ENCODE data around the gene C8G. TPM values are rescaled to one million over a fixed set of nuclear protein-coding genes. Genes with fewer than 3 reads are reported as not detected.
A peak's percentile ranks its signal among the peaks of the same experiment; 100 is the strongest.

The C8G gene
- total and polyA plus RNA-seq, 9 of the 15 experiments (the other 6 are each of a cell fraction or from before 2014, with no cell fraction given): 0.35 to 5.9 (median 2.7) TPM; not detected in 2

DNA sequence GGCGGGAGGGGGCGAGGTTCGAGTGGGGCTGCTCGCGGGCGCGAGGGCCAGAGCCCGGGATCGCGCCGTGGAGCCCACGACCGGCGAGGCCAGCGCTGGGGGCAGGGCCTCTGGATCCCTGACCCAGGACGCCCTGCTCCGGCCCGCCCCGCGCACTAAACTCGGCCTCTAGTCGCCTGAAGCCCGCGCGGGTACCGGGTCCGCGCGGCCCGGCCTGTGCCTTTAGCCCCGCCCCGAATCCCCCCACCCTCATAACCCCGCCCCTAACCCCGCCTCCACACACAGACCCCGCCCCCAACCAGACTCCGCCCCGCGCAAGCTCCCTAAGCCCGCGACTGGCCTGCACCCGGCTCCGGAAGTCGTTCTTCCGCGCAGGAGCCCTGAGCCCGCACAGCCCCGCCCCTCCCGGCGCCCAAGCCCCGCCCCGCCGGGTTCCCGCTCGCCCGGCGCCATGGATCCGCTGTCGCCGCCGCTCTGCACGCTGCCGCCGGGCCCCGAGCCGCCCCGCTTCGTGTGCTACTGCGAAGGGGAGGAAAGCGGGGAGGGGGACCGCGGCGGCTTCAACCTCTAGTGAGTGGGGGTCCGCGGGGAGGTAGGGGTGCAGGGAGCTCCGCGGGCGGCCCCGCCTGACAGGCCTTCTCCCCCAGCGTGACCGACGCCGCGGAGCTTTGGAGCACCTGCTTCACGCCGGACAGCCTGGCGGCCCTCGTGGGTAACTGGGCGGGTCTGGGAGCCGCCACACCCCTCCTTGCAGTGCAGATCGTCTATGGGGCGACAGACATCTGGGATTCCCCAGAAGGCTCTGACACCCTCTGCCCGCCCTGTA is 47.2 kb downstream of the C8G start, which contains the start of gene PAXX (continued):
- TF ChIP-seq MEIS2 (IDR thresholded peaks at IDR 0.05; ENCODE audit: partially characterized antibody) (peak; percentile 1), POLR2H (tag; IDR thresholded peaks at IDR 0.05; ENCODE audit: low read depth) (peak; percentile 89), SMARCB1 (IDR thresholded peaks at IDR 0.05; ENCODE audit: insufficient read length, low read depth) (no peak), MTA2 (IDR thresholded peaks at IDR 0.05; ENCODE audit: low read depth) (no peak), CCNT2 (IDR thresholded peaks at IDR 0.05; ENCODE audit: borderline replicate concordance, extremely low read depth, insufficient read length, low read depth, low read length) (peak; percentile 41), HDGF (IDR thresholded peaks at IDR 0.05) (no peak), NR2F6 (CRISPR knock-in tag; IDR thresholded peaks at IDR 0.05) (no peak), MAFF (IDR thresholded peaks at IDR 0.05; ENCODE audit: low read length) (no peak), BCLAF1 (IDR thresholded peaks at IDR 0.05; ENCODE audit: borderline replicate concordance in 1 of 2, control insufficient read depth in 1 of 2, low read depth in 2 of 2, low read length in 1 of 2) (no peak)
- TF ChIP-seq, protein P1, sequence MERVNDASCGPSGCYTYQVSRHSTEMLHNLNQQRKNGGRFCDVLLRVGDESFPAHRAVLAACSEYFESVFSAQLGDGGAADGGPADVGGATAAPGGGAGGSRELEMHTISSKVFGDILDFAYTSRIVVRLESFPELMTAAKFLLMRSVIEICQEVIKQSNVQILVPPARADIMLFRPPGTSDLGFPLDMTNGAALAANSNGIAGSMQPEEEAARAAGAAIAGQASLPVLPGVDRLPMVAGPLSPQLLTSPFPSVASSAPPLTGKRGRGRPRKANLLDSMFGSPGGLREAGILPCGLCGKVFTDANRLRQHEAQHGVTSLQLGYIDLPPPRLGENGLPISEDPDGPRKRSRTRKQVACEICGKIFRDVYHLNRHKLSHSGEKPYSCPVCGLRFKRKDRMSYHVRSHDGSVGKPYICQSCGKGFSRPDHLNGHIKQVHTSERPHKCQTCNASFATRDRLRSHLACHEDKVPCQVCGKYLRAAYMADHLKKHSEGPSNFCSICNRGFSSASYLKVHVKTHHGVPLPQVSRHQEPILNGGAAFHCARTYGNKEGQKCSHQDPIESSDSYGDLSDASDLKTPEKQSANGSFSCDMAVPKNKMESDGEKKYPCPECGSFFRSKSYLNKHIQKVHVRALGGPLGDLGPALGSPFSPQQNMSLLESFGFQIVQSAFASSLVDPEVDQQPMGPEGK (CRISPR knock-in tag; IDR thresholded peaks at IDR 0.05; ENCODE audit: borderline replicate concordance): no peak
- TF ChIP-seq, protein P2, sequence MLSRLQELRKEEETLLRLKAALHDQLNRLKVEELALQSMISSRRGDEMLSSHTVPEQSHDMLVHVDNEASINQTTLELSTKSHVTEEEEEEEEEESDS (CRISPR knock-in tag; IDR thresholded peaks at IDR 0.05): no peak
- TF ChIP-seq, protein P3, sequence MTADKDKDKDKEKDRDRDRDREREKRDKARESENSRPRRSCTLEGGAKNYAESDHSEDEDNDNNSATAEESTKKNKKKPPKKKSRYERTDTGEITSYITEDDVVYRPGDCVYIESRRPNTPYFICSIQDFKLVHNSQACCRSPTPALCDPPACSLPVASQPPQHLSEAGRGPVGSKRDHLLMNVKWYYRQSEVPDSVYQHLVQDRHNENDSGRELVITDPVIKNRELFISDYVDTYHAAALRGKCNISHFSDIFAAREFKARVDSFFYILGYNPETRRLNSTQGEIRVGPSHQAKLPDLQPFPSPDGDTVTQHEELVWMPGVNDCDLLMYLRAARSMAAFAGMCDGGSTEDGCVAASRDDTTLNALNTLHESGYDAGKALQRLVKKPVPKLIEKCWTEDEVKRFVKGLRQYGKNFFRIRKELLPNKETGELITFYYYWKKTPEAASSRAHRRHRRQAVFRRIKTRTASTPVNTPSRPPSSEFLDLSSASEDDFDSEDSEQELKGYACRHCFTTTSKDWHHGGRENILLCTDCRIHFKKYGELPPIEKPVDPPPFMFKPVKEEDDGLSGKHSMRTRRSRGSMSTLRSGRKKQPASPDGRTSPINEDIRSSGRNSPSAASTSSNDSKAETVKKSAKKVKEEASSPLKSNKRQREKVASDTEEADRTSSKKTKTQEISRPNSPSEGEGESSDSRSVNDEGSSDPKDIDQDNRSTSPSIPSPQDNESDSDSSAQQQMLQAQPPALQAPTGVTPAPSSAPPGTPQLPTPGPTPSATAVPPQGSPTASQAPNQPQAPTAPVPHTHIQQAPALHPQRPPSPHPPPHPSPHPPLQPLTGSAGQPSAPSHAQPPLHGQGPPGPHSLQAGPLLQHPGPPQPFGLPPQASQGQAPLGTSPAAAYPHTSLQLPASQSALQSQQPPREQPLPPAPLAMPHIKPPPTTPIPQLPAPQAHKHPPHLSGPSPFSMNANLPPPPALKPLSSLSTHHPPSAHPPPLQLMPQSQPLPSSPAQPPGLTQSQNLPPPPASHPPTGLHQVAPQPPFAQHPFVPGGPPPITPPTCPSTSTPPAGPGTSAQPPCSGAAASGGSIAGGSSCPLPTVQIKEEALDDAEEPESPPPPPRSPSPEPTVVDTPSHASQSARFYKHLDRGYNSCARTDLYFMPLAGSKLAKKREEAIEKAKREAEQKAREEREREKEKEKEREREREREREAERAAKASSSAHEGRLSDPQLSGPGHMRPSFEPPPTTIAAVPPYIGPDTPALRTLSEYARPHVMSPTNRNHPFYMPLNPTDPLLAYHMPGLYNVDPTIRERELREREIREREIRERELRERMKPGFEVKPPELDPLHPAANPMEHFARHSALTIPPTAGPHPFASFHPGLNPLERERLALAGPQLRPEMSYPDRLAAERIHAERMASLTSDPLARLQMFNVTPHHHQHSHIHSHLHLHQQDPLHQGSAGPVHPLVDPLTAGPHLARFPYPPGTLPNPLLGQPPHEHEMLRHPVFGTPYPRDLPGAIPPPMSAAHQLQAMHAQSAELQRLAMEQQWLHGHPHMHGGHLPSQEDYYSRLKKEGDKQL (CRISPR knock-in tag; IDR thresholded peaks at IDR 0.05; ENCODE audit: borderline replicate concordance): no peak
- TF ChIP-seq, protein P4, sequence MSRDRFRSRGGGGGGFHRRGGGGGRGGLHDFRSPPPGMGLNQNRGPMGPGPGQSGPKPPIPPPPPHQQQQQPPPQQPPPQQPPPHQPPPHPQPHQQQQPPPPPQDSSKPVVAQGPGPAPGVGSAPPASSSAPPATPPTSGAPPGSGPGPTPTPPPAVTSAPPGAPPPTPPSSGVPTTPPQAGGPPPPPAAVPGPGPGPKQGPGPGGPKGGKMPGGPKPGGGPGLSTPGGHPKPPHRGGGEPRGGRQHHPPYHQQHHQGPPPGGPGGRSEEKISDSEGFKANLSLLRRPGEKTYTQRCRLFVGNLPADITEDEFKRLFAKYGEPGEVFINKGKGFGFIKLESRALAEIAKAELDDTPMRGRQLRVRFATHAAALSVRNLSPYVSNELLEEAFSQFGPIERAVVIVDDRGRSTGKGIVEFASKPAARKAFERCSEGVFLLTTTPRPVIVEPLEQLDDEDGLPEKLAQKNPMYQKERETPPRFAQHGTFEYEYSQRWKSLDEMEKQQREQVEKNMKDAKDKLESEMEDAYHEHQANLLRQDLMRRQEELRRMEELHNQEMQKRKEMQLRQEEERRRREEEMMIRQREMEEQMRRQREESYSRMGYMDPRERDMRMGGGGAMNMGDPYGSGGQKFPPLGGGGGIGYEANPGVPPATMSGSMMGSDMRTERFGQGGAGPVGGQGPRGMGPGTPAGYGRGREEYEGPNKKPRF (IDR thresholded peaks at IDR 0.05; ENCODE audit: low read depth, low read length): no peak
